ENCODE results near the gene RGPD4.
"Not testable (repeated sequence)": the region's sequence is repeated elsewhere in the genome, so short reads cannot be mapped to it uniquely, and the experiment has no call there.

Gene RGPD4

GRCh38 chr2:107824451-107825205 lies 2.1 kb upstream of the RGPD4 start:
- TF ChIP-seq CTCF (IDR thresholded peaks at IDR 0.05; ENCODE audit: low read depth, low read length), result no peak
- no peak for DNase-seq (ENCODE audit: extremely low read depth, low read depth)

GRCh38 chr2:107825206-107825563 lies 1.5 kb upstream of the RGPD4 start:
- TF ChIP-seq CTCF (IDR thresholded peaks at IDR 0.05; ENCODE audit: low read depth, low read length), result no peak
- DNase-seq (ENCODE audit: extremely low read depth, low read depth), result no peak

GRCh38 chr2:107829514-107829913 lies 2.8 kb downstream of the RGPD4 start:
- DNase-seq (ENCODE audit: extremely low read depth, low read depth), result not testable (repeated sequence)

- not testable (repeated sequence) for DNase-seq (ENCODE audit: extremely low read depth, low read depth)
Observed at GRCh38 chr2:107833152-107833551, 6.5 kb downstream of the RGPD4 start.

- not testable (repeated sequence) for DNase-seq (ENCODE audit: extremely low read depth, low read depth)
Observed at GRCh38 chr2:107833618-107834017, 6.9 kb downstream of the RGPD4 start.

- not testable (repeated sequence) for DNase-seq (ENCODE audit: extremely low read depth, low read depth)
Observed at GRCh38 chr2:107916121-107916520, 89.4 kb downstream of the RGPD4 start.

- not testable (repeated sequence) for DNase-seq (ENCODE audit: extremely low read depth, low read depth)
Observed at GRCh38 chr2:107916696-107917370, 90.1 kb downstream of the RGPD4 start.

- TF ChIP-seq CTCF (IDR thresholded peaks at IDR 0.05; ENCODE audit: low read depth, low read length), result no peak
- DNase-seq (ENCODE audit: extremely low read depth, low read depth), result no peak
Observed at GRCh38 chr2:107927034-107927534, 100.4 kb downstream of the RGPD4 start.

GRCh38 chr2:107931412-107931811 lies 104.7 kb downstream of the RGPD4 start:
- DNase-seq (ENCODE audit: extremely low read depth, low read depth), result no peak
- TF ChIP-seq CTCF (IDR thresholded peaks at IDR 0.05; ENCODE audit: low read depth, low read length), result no peak

- no peak for TF ChIP-seq CTCF (IDR thresholded peaks at IDR 0.05; ENCODE audit: low read depth, low read length)
- no peak for DNase-seq (ENCODE audit: extremely low read depth, low read depth)
Observed at GRCh38 chr2:107932488-107932887, 105.8 kb downstream of the RGPD4 start.

All from AG09319 (cell line).